Lower lobe of right lung (tissue), 2 donors: ENCODE data around the gene TAMALIN. TPM values are rescaled to one million over a fixed set of nuclear protein-coding genes. Genes with fewer than 3 reads are reported as not detected.

ENCODE experiments used
- ATAC-seq, 2 donors: fragments of 200-7000 bp; cut with Tn5 transposase; one replicate each; pipeline ENCODE4 v1.9.1; 2020 to 2022; ENCODE audit warnings: mild to moderate bottlenecking in 2 of 2, moderate library complexity in 2 of 2
- DNase-seq: peaks from one replicate; pipeline ENCODE4 v3.0.0-alpha.2; 2020
- H3K27ac ChIP-seq: fragments of 200-600 bp; one replicate; pipeline ENCODE4 v1.8.0; 2022
- H3K27me3 ChIP-seq: fragments of 200-600 bp; one replicate; pipeline ENCODE4 v1.8.0; 2022; ENCODE audit warnings: low read depth
- H3K36me3 ChIP-seq: fragments of 200-600 bp; one replicate; pipeline ENCODE4 v1.8.0; 2022; ENCODE audit warnings: mild to moderate bottlenecking
- H3K4me1 ChIP-seq: fragments of 200-600 bp; one replicate; pipeline ENCODE4 v1.8.0; 2022
- H3K4me3 ChIP-seq: fragments of 200-600 bp; one replicate; pipeline ENCODE4 v1.8.0; 2022; ENCODE audit warnings: mild to moderate bottlenecking
- H3K9me3 ChIP-seq: fragments of 200-600 bp; one replicate; pipeline ENCODE4 v1.8.0; 2022
- intact Hi-C: fragments of 100-400 bp; cut with DNase I; formaldehyde crosslinking; loops from one replicate; pipeline ENCODE4 v1.11.0; 2022
- total RNA-seq: library from RNA; stranded (reverse); fragmentation: NEBNext Ultra II Directional; extraction: Animal tissue kit (Norgen Biotek cat#: 25700); gene quantifications from one replicate; pipeline ENCODE4 v1.2.1, GENCODE V29; 2021
- TF ChIP-seq, protein P1 (sequence below): fragments of 200-600 bp; IDR thresholded peaks from one replicate; pipeline ENCODE4 v1.8.0; 2022; ENCODE audit warnings: antibody characterized with exemption, mild to moderate bottlenecking
- donor health status: DM: no; HTN: yes; CAD: no; lungs with severe emphysema.

TAMALIN gene
- total RNA-seq, 1 donor from 2014 or later: 85.5 TPM

DNA sequence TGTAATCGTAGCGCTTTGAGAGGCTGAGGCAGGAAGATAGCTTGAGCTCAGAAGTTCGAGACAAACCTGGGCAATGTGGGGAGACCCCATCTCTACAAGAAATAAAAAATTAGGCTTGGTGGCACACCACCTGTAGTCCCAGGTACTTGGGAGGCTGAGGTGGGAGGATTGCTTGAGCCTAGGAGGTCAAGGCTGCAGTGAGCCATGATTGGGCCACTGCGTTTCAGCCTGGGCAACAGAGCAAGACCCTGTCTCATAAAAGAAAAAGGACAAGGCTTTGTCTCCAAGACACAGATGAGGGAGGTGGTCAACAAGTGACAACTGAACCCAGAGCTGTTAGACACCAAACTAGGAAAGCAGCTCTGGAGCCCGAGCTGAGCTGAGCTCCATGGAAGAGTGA is 14.5 kb upstream of the TAMALIN start:
- Histone ChIP-seq H3K4me3 (no peak overlapping the region), H3K36me3 (peaks cover 79% of the 10 kb centered on the region), H3K9me3 (no peaks in the 10 kb centered on the region), H3K27ac (no peak overlapping the region), H3K27me3 (no peaks in the 10 kb centered on the region), H3K4me1 (peaks cover 7% of the 10 kb centered on the region)
- intact Hi-C loops: no loop called here
- no peak for DNase-seq
- TF ChIP-seq, protein P1, sequence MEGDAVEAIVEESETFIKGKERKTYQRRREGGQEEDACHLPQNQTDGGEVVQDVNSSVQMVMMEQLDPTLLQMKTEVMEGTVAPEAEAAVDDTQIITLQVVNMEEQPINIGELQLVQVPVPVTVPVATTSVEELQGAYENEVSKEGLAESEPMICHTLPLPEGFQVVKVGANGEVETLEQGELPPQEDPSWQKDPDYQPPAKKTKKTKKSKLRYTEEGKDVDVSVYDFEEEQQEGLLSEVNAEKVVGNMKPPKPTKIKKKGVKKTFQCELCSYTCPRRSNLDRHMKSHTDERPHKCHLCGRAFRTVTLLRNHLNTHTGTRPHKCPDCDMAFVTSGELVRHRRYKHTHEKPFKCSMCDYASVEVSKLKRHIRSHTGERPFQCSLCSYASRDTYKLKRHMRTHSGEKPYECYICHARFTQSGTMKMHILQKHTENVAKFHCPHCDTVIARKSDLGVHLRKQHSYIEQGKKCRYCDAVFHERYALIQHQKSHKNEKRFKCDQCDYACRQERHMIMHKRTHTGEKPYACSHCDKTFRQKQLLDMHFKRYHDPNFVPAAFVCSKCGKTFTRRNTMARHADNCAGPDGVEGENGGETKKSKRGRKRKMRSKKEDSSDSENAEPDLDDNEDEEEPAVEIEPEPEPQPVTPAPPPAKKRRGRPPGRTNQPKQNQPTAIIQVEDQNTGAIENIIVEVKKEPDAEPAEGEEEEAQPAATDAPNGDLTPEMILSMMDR: no peak
- ATAC-seq: no peak

DNA sequence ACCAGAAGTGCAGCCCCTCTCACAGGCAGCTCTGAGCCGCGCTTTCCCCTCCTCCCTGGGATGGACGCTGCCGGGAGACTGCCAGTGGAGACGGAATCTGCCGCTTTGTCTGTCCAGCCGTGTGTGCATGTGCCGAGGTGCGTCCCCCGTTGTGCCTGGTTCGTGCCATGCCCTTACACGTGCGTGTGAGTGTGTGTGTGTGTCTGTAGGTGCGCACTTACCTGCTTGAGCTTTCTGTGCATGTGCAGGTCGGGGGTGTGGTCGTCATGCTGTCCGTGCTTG is 12.3 kb upstream of the TAMALIN start:
- no peak for DNase-seq

DNA sequence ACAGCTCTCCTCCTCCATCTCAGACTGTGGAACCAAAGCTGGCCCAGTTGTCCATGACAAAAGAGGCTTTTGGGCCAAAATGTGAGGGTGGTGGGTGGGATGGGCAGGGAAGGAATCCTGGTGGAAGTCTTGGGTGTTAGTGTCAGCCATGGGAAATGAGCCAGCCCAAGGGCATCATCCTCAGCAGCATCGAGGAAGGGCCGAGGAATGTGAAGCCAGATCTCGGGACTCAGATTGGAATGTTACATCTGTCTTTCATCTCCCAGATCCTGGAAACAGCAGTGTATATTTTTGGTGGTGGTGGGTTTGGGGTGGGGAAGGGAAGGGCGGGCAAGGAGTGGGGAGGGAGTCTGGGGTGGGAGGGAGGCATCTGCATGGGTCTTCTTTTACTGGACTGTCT is 11.8 kb upstream of the TAMALIN start:
- intact Hi-C loops: no loop called here
- peaks cover 7% of the 10 kb centered on the region for H3K4me1 ChIP-seq
- peaks cover 56% of the 10 kb centered on the region for H3K36me3 ChIP-seq
- DNase-seq (no peak), ATAC-seq (no peak)
- H3K9me3 ChIP-seq: no peaks in the 10 kb centered on the region
- H3K27ac ChIP-seq: no peak overlapping the region
- no peak overlapping the region for H3K4me3 ChIP-seq
- TF ChIP-seq, protein P1: no peak
- no peaks in the 10 kb centered on the region for H3K27me3 ChIP-seq

More for the DNA sequence above, 12.3 kb upstream of the TAMALIN start:
- intact Hi-C loops: no loop called here
- Histone ChIP-seq H3K27ac (no peak overlapping the region), H3K4me3 (no peak overlapping the region), H3K9me3 (no peaks in the 10 kb centered on the region), H3K27me3 (no peaks in the 10 kb centered on the region), H3K4me1 (peaks cover 7% of the 10 kb centered on the region), H3K36me3 (peaks cover 59% of the 10 kb centered on the region)
- ATAC-seq: no peak
- TF ChIP-seq, protein P1: no peak

DNA sequence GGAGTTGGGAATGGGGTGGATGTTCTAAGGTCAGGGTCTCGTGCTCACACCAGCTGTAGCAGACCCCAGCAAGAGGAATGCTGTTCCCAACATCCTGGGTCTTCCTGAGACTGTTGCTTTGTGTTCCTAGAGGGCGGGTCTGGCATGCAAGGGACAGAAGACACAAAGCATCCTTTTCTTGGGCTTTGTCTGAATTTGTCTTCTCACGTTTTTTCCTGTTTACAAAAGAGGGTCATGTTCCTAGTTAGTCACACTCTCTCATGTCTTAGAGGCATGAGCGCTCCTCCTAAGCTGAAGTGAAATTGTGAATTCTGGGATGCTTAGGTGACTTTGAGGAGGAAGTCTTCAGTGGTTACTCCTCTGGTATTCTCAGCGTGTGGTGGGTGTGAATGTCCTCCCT is 9.6 kb upstream of the TAMALIN start:
- TF ChIP-seq, protein P1: no peak
- H3K4me3 ChIP-seq: no peak overlapping the region
- no peaks in the 10 kb centered on the region for H3K9me3 ChIP-seq
- DNase-seq (no peak), ATAC-seq (no peak)
- no peaks in the 10 kb centered on the region for H3K27me3 ChIP-seq
- intact Hi-C loops: no loop called here
- no peak overlapping the region for H3K27ac ChIP-seq
- peaks cover 7% of the 10 kb centered on the region for H3K4me1 ChIP-seq
- peaks cover 37% of the 10 kb centered on the region for H3K36me3 ChIP-seq

DNA sequence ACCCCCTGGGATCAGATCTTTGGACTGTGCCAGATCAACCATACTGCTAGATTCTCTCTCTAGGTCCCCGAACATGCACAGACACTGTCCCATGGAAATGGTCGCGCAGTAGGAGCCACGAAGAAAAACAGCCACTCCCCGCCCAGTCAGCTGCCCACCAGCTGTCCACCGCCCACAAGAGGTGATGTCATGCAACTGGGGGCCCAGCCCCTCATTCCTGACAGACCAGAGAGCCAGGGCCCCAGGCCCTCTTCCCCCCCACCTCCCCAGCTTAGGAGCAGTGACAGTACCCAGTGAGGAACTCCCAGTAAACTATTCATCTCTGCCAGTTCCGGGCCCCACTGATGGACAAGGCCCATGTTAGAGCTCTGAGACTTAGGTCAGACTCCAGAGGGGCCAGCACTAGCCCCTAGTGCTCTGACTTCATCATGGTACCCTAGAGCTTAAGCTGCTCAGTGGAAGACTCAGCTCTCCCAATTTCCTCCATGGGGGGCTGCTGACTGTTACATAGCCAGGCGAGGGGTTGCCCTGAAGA is 3.7 kb upstream of the TAMALIN start:
- TF ChIP-seq, protein P1: no peak
- Histone ChIP-seq H3K27ac (no peak overlapping the region), H3K9me3 (no peaks in the 10 kb centered on the region), H3K4me3 (no peak overlapping the region), H3K4me1 (peaks cover 38% of the 10 kb centered on the region), H3K36me3 (no peaks in the 10 kb centered on the region), H3K27me3 (peaks cover 19% of the 10 kb centered on the region)
- DNase-seq (no peak), ATAC-seq (no peak)
- intact Hi-C loops: no loop called here

DNA sequence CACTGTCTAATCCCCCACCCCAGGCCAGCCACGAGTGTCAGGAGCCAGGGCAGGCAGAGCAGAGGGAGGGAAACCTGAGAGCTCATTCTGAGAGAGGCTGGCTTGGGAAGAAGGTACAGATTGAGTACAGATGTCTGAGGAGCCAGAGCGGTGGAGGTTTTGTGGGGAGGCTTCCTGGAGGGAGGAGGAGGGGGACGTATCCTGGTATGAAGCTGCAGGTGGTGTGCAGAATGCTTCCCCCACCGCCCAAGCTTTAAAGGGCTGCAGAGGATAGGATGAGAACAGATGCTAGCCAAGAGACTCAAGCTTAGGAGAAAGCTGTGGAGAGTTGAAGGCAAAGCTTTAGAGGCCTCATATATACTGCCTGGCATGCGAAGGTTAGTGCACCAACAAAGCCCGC is 3.2 kb upstream of the TAMALIN start:
- no peak overlapping the region for H3K4me3 ChIP-seq
- H3K4me1 ChIP-seq: peaks cover 41% of the 10 kb centered on the region
- TF ChIP-seq, protein P1: no peak
- DNase-seq: no peak
- no peak for ATAC-seq
- H3K27ac ChIP-seq: no peak overlapping the region
- intact Hi-C loops: no loop called here
- peaks cover 19% of the 10 kb centered on the region for H3K27me3 ChIP-seq
- H3K36me3 ChIP-seq: no peaks in the 10 kb centered on the region
- no peaks in the 10 kb centered on the region for H3K9me3 ChIP-seq
